Dermis microvascular lymphatic vessel endothelial cell (primary cell): ENCODE measurements around the gene CADM1. TPM values are rescaled to one million over a fixed set of nuclear protein-coding genes. Genes with fewer than 3 reads are reported as not detected.

ENCODE experiments used
- DNase-seq, 2 donors: peaks; one replicate each; pipeline versions ENCODE4 v3.0.0 to v3.0.0-alpha.2; 2010; ENCODE audit warnings: low read depth in 2 of 2
- total RNA-seq: library from RNA; depleted of rRNA; stranded (reverse); fragments of >200 nt; gene quantifications from 2 replicates; pipeline ENCODE4 v1.2.1, GENCODE V29; 2014

Gene CADM1
- total RNA-seq, 1 donor from 2014 or later = 0.77 TPM

DNA sequence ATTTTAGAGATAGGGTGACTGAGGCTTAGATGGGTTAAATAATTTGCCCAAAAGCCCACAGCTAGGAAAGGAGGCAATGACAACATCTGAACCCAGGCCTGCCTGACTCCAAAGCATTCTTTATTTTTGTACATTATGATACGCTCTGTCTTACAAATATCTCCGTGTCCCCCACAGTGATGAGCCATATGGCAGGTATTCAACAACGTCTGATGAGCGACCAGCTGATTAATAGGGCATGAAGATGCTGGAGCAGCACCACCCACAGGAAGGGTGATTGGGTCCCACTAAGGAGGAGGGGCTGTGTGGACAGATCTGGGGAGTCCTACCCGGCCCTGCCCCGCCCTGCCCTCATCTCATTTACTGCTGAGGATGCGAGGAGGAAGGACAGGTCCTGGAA is 380.6 kb downstream of the CADM1 start:
- no peak for DNase-seq

DNA sequence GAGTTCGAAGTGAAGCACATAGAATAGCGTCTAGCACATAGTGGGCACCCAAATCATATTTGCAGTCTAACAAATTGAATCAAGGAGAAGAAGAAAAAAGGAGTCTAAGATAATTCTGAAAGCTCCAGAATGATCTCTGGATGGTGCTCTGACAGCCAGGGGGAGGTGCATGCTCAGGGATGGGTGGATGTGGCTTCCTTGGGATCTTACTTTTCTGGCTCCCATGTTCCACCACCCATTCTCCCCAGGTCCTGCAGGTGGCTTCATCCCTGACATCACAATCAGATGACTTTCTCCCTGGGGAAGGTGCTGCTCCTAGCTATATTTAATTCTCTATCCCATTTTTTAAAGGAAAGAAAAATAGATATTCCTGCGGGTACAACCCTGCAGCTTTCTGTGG is 381.9 kb downstream of the CADM1 start:
- no peak for DNase-seq
